Neuron (in vitro differentiated cells): ENCODE data around the gene IL5.
"Not testable (repeated sequence)": the region's sequence is repeated elsewhere in the genome, so short reads cannot be mapped to it uniquely, and the experiment has no call there.

ENCODE experiments used
- H2AFZ ChIP-seq: one replicate; pipeline ENCODE4 v1.6.1; 2013; ENCODE audit warnings: low read depth, mild to moderate bottlenecking, inconsistent platforms, low read length, moderate library complexity
- H3K27me3 ChIP-seq: one replicate; pipeline ENCODE4 v1.6.1; 2013; ENCODE audit warnings: low read length; ENCODE audit not compliant: insufficient read depth
- H3K36me3 ChIP-seq: one replicate; pipeline ENCODE4 v1.6.1; 2013; ENCODE audit warnings: low read length; ENCODE audit not compliant: insufficient read depth
- H3K4me1 ChIP-seq: one replicate; pipeline ENCODE4 v1.6.1; 2013; ENCODE audit warnings: low read length; ENCODE audit not compliant: insufficient read depth
- H3K4me3 ChIP-seq: 2 replicates; pipeline ENCODE4 v1.5.1; 2013; ENCODE audit warnings: mild to moderate bottlenecking, low read length, moderate library complexity
- H3K9me3 ChIP-seq: one replicate; pipeline ENCODE4 v1.6.1; 2013; ENCODE audit warnings: low read length

IL5 gene

GRCh38 chr5:132525299-132525724 lies 18.0 kb downstream of the IL5 start:
- no peaks in the 10 kb centered on the region for H3K4me1 ChIP-seq
- H2AFZ ChIP-seq, result no peak overlapping the region
- no peaks in the 10 kb centered on the region for H3K36me3 ChIP-seq
- H3K27me3 ChIP-seq, result peaks cover 3% of the 10 kb centered on the region
- H3K4me3 ChIP-seq, result no peak overlapping the region
- H3K9me3 ChIP-seq, result no peaks in the 10 kb centered on the region

GRCh38 chr5:132524877-132525276 lies 18.4 kb downstream of the IL5 start:
- H3K27me3 ChIP-seq, H3K4me1 ChIP-seq, H3K36me3 ChIP-seq, H3K4me3 ChIP-seq, H2AFZ ChIP-seq, H3K9me3 ChIP-seq: not testable (repeated sequence)

DNA sequence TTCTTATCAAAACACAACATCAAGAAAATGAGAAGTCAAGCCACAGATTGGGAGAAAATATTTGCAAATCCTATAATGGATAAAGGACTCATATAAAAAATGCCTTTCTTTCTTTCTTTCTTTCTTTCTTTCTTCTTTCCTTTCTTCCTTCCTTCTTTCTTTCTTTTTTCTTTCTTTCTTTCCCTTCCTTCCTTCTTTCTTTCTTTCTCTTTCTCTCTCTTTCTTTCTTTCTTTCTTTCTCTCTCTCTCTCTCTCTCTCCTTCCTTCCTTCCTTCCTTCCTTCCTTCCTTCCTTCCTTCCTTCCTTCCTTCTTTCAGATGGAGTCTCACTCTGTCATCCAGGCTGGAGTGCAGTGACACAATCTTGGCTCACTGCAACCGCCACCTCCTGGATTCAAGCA lies 21.3 kb downstream of the IL5 start:
- not testable (repeated sequence) for H3K4me1 ChIP-seq, H3K9me3 ChIP-seq, H3K36me3 ChIP-seq, H3K27me3 ChIP-seq, H3K4me3 ChIP-seq, H2AFZ ChIP-seq

- H2AFZ ChIP-seq, H3K9me3 ChIP-seq, H3K4me3 ChIP-seq, H3K36me3 ChIP-seq, H3K4me1 ChIP-seq, H3K27me3 ChIP-seq: not testable (repeated sequence)
Measured at GRCh38 chr5:132513618-132514336, 29.5 kb downstream of the IL5 start.

DNA sequence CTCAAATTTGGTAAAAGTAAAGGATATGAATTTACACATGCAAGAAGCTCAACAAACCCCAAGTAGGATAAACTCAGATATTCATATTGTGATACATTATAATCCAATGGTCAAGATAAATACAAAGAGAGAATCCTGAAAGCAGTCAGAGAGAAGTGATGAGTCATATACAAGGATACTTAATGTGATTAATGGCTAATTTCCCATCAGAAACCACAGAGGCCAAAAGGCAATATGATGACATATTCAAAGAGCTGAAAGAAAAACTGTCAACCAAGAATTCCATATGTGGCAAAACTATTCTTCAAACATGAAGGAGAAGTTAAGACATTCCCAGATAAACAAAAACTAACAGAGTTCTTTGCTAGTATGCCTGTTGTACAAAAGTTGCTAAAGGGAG lies 33.2 kb downstream of the IL5 start:
- Histone ChIP-seq H3K27me3 (peaks cover 3% of the 10 kb centered on the region), H3K4me3 (no peak overlapping the region), H3K4me1 (no peaks in the 10 kb centered on the region), H3K36me3 (no peaks in the 10 kb centered on the region), H2AFZ (no peak overlapping the region), H3K9me3 (no peaks in the 10 kb centered on the region)

DNA sequence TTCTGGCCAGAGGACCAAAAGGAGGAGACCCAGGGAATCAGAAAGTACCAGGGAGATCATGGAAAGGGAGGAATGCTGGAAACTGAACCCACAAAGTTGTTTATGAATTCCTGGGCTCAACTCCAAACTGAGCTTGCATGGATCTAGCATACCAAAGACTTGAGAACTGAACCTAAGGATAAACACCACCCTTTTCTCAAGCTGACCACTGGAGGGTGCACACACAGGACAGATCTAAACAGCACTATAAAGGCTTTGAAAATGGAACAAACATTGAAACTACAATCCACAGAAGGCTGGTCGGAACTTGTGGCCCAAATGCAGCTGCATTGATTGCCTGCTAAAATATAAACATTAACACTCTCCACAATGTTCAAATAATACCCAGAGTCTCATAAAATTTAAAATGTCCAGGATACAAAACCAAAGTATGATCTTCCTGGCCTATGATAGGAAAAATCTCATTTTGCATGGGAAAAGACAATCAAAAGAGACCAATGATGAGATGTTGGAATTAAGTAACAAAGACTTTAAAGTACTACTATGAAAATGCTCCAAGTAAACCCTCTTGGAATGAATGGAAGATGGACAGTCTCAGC lies 37.1 kb downstream of the IL5 start:
- Histone ChIP-seq H3K4me1 (no peaks in the 10 kb centered on the region), H3K4me3 (no peak overlapping the region), H2AFZ (no peak overlapping the region), H3K27me3 (peaks cover 5% of the 10 kb centered on the region), H3K36me3 (no peaks in the 10 kb centered on the region), H3K9me3 (no peaks in the 10 kb centered on the region)

DNA sequence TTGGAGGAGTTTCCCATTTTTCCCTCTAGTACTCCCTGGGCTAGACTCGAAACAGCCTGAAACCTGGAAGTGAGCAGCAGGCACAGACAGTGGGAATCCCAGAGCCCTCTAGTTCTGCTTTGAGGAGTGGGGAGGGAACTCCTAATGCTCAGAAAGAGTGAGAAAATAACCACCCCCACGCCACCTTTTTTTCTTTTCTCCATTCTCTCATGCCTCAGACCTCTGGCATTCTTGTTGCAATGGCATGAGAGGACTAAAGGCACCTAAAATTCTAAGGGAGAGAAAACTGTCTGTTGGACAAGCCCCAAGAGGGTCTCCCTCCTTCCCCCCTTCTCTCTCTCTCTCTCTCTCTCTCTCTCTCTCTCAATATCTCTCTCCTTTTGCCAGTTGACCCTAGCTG lies 37.7 kb downstream of the IL5 start:
- H3K9me3 ChIP-seq, result no peaks in the 10 kb centered on the region
- no peak overlapping the region for H3K4me3 ChIP-seq
- peaks cover 5% of the 10 kb centered on the region for H3K27me3 ChIP-seq
- H3K4me1 ChIP-seq, result no peaks in the 10 kb centered on the region
- no peaks in the 10 kb centered on the region for H3K36me3 ChIP-seq
- H2AFZ ChIP-seq, result no peak overlapping the region

DNA sequence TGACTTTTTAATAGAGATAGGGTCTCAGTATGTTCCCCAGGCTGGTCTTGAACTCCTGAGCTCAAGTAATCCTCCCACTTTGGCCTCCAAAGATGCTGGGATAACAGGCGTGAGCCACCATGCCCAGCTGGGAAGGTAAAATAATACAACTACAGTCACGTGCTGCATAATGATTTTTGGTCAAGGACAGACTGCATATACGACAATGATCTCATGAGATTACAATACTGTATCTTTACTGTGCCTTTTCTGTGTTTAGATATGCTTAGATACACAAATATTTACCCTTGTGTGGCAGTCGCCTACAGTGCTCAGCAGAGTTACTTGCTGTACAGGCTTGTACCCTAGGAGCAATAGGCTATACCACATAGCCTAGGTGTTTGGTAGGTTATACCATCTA lies 38.6 kb downstream of the IL5 start:
- Histone ChIP-seq H3K4me3 (no peak overlapping the region), H2AFZ (no peak overlapping the region), H3K36me3 (no peaks in the 10 kb centered on the region), H3K27me3 (peaks cover 5% of the 10 kb centered on the region), H3K9me3 (no peaks in the 10 kb centered on the region), H3K4me1 (no peaks in the 10 kb centered on the region)

DNA sequence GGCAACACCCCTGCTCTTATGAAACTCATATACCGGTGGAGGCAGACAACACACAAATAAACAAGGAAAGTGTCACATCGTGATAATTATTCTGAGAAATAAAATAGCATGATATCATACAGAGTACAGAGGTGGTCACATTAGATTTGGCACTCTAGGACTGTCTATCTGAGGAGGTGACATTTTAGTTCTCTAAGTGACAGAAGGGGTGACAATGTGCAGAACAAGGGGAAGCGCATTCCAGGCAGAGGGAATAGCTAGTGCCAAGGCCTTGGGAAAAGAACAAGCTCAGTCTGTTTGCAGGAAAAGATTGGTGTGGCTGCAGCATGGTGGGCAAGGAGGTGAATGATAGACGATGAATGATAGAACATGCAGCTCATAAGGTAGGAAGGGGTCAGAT lies 40.1 kb downstream of the IL5 start:
- Histone ChIP-seq H3K4me1 (no peaks in the 10 kb centered on the region), H3K36me3 (no peaks in the 10 kb centered on the region), H2AFZ (no peak overlapping the region), H3K9me3 (no peaks in the 10 kb centered on the region), H3K27me3 (peaks cover 5% of the 10 kb centered on the region), H3K4me3 (no peak overlapping the region)

GRCh38 chr5:132501961-132502931 lies 41.1 kb downstream of the IL5 start:
- Histone ChIP-seq H3K4me3 (no peak overlapping the region), H3K4me1 (no peaks in the 10 kb centered on the region), H3K27me3 (peaks cover 13% of the 10 kb centered on the region), H2AFZ (no peak overlapping the region), H3K9me3 (no peaks in the 10 kb centered on the region), H3K36me3 (no peaks in the 10 kb centered on the region)

DNA sequence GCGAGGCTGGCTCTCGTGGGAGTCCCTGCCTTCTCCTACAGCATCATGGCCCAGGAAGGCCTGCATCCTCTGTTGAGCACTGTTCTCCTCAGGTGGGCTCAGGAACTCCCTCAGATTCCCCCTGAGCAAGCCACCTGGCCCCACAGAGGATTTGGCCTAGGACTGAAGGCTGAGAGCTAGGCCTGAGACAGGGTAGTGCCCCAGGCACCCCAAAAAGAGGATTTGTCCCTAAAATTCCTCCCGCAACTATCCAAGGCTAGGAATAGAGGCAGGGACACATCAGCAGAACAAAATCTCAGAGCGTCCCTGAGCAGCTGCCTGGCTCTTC lies 41.7 kb downstream of the IL5 start:
- H2AFZ ChIP-seq, result no peak overlapping the region
- peaks cover under 1% of the 10 kb centered on the region for H3K4me1 ChIP-seq
- H3K9me3 ChIP-seq, result no peaks in the 10 kb centered on the region
- no peak overlapping the region for H3K4me3 ChIP-seq
- H3K36me3 ChIP-seq, result no peaks in the 10 kb centered on the region
- peaks cover 13% of the 10 kb centered on the region for H3K27me3 ChIP-seq

DNA sequence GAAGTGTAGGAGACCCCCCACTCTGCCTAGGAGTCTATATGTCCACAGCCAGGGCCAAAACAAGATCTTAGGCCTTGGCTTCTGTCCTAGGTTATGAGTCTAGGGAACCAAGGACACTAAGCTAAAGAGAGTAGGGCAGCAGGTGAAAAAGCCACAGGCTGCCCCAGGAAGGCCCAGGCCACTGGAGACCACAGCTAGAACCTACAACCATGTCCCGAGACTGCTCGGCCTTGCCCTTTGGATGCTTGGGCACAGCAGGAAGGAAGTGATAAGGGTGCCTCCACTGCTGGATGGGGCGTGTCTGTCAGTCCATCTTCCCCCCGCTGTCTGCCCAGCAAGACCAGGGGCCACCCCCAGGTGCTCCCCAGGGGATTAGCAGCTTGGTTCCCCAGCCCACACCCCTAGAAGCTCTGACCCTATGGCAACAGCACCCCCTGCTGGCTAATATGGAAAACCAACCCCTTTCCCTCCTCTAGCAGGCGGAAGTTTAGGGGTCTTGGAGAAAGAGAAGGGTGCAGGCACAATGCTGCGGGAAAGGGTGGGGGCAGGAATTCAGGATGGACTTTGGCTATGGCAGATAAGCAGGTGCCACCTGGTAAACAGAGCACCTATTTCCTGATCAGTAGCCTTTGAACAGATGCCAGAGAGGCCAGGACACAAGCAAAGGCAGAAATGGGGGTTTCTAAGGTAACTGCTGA lies 42.2 kb downstream of the IL5 start:
- H3K4me3 ChIP-seq, result no peak overlapping the region
- no peaks in the 10 kb centered on the region for H3K9me3 ChIP-seq
- peaks cover 5% of the 10 kb centered on the region for H3K4me1 ChIP-seq
- peaks cover 13% of the 10 kb centered on the region for H3K27me3 ChIP-seq
- no peak overlapping the region for H2AFZ ChIP-seq
- no peaks in the 10 kb centered on the region for H3K36me3 ChIP-seq
